ENCODE results near the gene MAP3K12. TPM values are rescaled to one million over a fixed set of nuclear protein-coding genes. Genes with fewer than 3 reads are reported as not detected.
A peak's percentile ranks its signal among the peaks of the same experiment; 100 is the strongest.

MAP3K12 gene
- total RNA-seq, 4 donors from 2014 or later: 12.6 to 20.1 (median 18.9) TPM

DNA sequence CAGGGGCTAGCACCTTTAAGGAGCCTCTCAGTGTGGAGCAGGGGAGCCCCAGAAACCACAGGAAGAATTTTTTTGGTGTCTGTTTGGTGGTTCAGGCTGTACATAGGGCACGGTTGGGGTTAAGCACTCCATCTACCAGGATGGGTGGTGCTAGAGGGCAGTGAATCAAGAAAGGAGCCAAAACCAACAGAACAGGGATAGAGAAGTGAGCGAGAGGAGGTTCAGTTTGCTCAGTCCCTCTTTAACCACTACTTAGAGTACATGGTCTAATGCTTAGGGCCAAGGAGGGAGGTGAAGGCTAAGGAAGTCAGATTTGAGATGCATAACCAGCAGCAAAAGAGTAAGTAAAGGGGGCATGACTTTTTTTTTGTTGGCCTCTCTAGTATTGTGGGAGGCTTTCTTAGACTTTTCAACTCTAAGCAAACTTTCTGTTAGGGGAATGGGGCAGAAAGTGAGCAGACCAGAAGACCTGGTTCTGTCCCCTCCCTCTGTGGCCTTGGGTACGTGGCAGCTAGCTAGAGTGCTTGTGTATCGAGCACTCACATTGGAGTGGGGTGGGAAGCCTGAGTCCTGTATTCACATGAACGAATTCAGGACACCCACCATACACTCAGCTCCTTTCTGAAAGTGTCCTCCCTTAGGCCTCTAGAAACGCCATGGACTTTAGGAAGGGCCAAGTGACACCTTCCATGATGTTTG, 14.6 kb upstream of the MAP3K12 start:
- DNase-seq (ENCODE audit: extremely low spot score): no peak
- H3K27ac ChIP-seq (replicated peaks in 1 of 4): no peak overlapping the region
- no peaks in the 10 kb centered on the region for H3K27me3 ChIP-seq
- TF ChIP-seq POLR2A (IDR thresholded peaks at IDR 0.05; ENCODE audit: low read depth): no peak
- no peak for TF ChIP-seq EP300 (IDR thresholded peaks at IDR 0.05)
- TF ChIP-seq POLR2AphosphoS5 (IDR thresholded peaks at IDR 0.05): no peak
- TF ChIP-seq, protein P1, sequence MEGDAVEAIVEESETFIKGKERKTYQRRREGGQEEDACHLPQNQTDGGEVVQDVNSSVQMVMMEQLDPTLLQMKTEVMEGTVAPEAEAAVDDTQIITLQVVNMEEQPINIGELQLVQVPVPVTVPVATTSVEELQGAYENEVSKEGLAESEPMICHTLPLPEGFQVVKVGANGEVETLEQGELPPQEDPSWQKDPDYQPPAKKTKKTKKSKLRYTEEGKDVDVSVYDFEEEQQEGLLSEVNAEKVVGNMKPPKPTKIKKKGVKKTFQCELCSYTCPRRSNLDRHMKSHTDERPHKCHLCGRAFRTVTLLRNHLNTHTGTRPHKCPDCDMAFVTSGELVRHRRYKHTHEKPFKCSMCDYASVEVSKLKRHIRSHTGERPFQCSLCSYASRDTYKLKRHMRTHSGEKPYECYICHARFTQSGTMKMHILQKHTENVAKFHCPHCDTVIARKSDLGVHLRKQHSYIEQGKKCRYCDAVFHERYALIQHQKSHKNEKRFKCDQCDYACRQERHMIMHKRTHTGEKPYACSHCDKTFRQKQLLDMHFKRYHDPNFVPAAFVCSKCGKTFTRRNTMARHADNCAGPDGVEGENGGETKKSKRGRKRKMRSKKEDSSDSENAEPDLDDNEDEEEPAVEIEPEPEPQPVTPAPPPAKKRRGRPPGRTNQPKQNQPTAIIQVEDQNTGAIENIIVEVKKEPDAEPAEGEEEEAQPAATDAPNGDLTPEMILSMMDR (IDR thresholded peaks at IDR 0.05): no peak
- H3K4me3 ChIP-seq: no peak overlapping the region
- H3K4me1 ChIP-seq: peaks cover under 1 to 3% (median under 1%) of the 10 kb centered on the region in 4 donors
- H3K36me3 ChIP-seq: peaks cover 66 to 97% (median 87%) of the 10 kb centered on the region in 4 donors
- no peaks in the 10 kb centered on the region for H3K9me3 ChIP-seq
- 79% methylated on average over 6 of the region's 6 CpGs for WGBS
- intact Hi-C loops (cut with DNase I): no loop called here

DNA sequence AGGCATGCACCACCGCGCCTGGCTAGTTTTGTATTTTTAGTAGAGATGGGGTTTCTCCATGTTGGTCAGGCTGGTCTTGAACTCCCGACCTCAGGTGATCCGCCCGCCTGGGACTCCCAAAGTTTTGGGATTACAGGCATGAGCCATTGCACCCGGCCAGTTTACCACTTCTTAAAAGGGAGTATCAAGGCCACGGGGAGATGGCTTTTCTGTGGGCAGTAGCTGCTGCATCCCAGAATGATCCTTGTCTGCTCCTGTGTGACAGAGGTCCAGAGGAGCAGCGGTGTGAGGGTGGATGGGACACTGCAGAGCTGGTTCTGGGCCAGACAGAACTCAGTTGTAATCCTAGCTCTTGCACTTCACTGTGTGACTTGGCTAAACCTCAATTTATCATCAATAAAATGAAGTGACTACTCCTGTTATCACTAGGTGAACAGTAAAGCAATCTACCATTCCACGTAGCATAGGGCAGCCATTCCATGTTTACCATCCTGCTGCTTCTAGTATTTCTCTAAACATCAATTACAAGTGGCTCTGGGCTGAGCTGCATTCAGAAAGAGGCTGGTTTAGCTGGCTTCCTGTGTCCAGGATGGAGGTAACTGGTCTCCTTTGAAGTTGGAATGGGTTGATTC, 11.0 kb upstream of the MAP3K12 start:
- H3K27me3 ChIP-seq: no peaks in the 10 kb centered on the region
- WGBS: 83% methylated on average over 4 of the region's 9 CpGs
- no peak overlapping the region for H3K27ac ChIP-seq (replicated peaks in 1 of 4)
- H3K4me3 ChIP-seq: no peak overlapping the region
- H3K9me3 ChIP-seq: no peaks in the 10 kb centered on the region
- TF ChIP-seq POLR2AphosphoS5 (IDR thresholded peaks at IDR 0.05) (peak in 1 of 2 donors; percentile 7), EP300 (IDR thresholded peaks at IDR 0.05) (no peak), POLR2A (IDR thresholded peaks at IDR 0.05; ENCODE audit: low read depth) (no peak)
- intact Hi-C loops (cut with DNase I): no loop called here
- H3K36me3 ChIP-seq: peaks cover 44 to 89% (median 75%) of the 10 kb centered on the region in 4 donors
- H3K4me1 ChIP-seq: peaks cover 6 to 15% (median 9%) of the 10 kb centered on the region in 4 donors
- DNase-seq (ENCODE audit: extremely low spot score): no peak

DNA sequence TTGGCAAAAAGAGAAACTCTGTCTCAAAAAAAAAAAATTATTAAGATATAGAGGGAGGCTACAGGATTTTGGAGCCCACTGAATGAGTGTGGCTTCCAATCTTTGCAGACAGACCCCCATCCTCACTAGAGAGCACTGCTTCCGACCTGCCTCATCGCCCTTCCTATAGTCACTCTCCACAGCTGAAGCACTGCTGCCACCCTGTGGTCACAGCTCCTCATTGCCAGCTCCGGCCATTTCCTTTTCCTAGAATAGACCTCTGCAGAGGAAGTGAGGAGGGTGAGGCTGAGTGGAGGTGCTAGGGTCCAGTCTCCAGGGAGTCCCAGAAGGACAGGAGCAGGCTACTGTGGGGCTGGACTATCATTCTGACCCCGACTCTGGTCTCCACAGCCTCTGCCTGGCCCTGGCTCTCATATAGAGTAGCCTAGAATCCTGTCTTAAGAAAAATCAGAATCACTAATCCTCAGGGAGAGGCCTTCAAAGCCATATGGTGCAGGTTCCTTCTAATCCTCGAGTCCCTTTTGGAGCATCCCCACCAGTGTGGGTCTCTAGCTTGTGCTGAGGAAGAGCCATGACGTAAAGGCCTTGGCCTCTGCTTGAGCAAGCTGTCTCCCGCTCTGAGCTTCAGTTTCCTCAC, 9.4 kb upstream of the MAP3K12 start:
- Histone ChIP-seq H3K9me3 (no peaks in the 10 kb centered on the region), H3K27me3 (no peaks in the 10 kb centered on the region), H3K36me3 (peaks cover 30 to 89% (median 67%) of the 10 kb centered on the region in 4 donors), H3K27ac (replicated peaks in 1 of 4) (peak overlapping the region in 1 of 4 donors; percentile 44), H3K4me1 (peaks cover 6 to 24% (median 12%) of the 10 kb centered on the region in 4 donors), H3K4me3 (no peak overlapping the region)
- TF ChIP-seq, protein P1 (IDR thresholded peaks at IDR 0.05): peak; percentile 88 to 97 (median 92)
- peak; percentile 53 to 65 for TF ChIP-seq POLR2AphosphoS5 (IDR thresholded peaks at IDR 0.05)
- no peak for TF ChIP-seq EP300 (IDR thresholded peaks at IDR 0.05)
- TF ChIP-seq POLR2A (IDR thresholded peaks at IDR 0.05; ENCODE audit: low read depth): no peak
- intact Hi-C loops (cut with DNase I): loop anchor here (5.0 kb wide), 2 partner anchors 56 to 156 kb away; partner anchors contain the start of gene PCBP2
- DNase-seq (ENCODE audit: extremely low spot score): peak; percentile 97
- WGBS: 25% methylated on average over 7 of the region's 7 CpGs

DNA sequence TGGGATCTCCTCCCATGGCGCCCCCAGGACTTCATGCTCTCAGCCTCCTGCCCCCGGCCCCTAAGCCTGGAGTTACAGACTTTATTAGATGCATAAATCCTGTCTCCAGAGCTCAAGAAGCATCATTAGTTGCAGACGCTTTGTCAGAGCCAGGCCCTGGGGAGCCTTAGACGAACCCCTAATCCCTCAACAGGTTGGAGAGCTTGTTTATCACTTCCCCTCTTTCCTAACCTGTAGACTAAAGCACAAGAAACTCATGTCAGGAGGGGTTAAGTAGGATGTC, 8.3 kb upstream of the MAP3K12 start:
- intact Hi-C loops (cut with DNase I): loop anchor here (5.0 kb wide), 2 partner anchors 55 to 155 kb away; partner anchors contain the start of gene PCBP2
- 80% methylated on average over 4 of the region's 4 CpGs for WGBS
- H3K27ac ChIP-seq (replicated peaks in 1 of 4): no peak overlapping the region

More for the DNA sequence above, 8.3 kb upstream of the MAP3K12 start:
- Histone ChIP-seq H3K9me3 (no peaks in the 10 kb centered on the region), H3K36me3 (peaks cover 21 to 82% (median 60%) of the 10 kb centered on the region in 4 donors), H3K27me3 (no peaks in the 10 kb centered on the region), H3K4me1 (peaks cover 9 to 36% (median 19%) of the 10 kb centered on the region in 4 donors), H3K4me3 (no peak overlapping the region)
- DNase-seq (ENCODE audit: extremely low spot score): no peak
- TF ChIP-seq POLR2A (IDR thresholded peaks at IDR 0.05; ENCODE audit: low read depth) (no peak), POLR2AphosphoS5 (IDR thresholded peaks at IDR 0.05) (no peak), EP300 (IDR thresholded peaks at IDR 0.05) (no peak)
- TF ChIP-seq, protein P1 (IDR thresholded peaks at IDR 0.05): no peak
